Smooth muscle cell of the brain vasculature (primary cell): Measurements from ENCODE around the gene PTPRQ.
"Not testable (repeated sequence)": the region's sequence is repeated elsewhere in the genome, so short reads cannot be mapped to it uniquely, and the experiment has no call there.

Experiments used
- DNase-seq: peaks from one replicate; pipeline ENCODE4 v3.0.0-alpha.2; 2012; ENCODE audit warnings: low read depth, low spot score

Gene PTPRQ

GRCh38 chr12:80469681-80470080 is 25.6 kb downstream of the PTPRQ start:
- DNase-seq = no peak

GRCh38 chr12:80470403-80470802 is 26.4 kb downstream of the PTPRQ start:
- DNase-seq = no peak

- DNase-seq = no peak
These were observed 28.2 kb downstream of the PTPRQ start for GRCh38 chr12:80472236-80472635.

- peak; percentile 28 for DNase-seq
These were observed 29.0 kb downstream of the PTPRQ start for GRCh38 chr12:80472911-80473500.

GRCh38 chr12:80477521-80478145 is 33.6 kb downstream of the PTPRQ start:
- DNase-seq = not testable (repeated sequence)

GRCh38 chr12:80484746-80485145 is 40.7 kb downstream of the PTPRQ start:
- no peak for DNase-seq

GRCh38 chr12:80485222-80485987 is 41.4 kb downstream of the PTPRQ start:
- no peak for DNase-seq

GRCh38 chr12:80490329-80490728 is 46.3 kb downstream of the PTPRQ start:
- DNase-seq = no peak

- no peak for DNase-seq
These were observed 47.1 kb downstream of the PTPRQ start for GRCh38 chr12:80491166-80491565.

GRCh38 chr12:80493466-80493865 is 49.4 kb downstream of the PTPRQ start:
- no peak for DNase-seq

GRCh38 chr12:80494836-80495235 is 50.8 kb downstream of the PTPRQ start:
- no peak for DNase-seq

GRCh38 chr12:80498059-80498728 is 54.2 kb downstream of the PTPRQ start:
- DNase-seq = no peak

GRCh38 chr12:80504389-80505163 is 60.5 kb downstream of the PTPRQ start:
- no peak for DNase-seq

GRCh38 chr12:80509781-80510556 is 65.9 kb downstream of the PTPRQ start:
- peak; percentile 15 for DNase-seq

GRCh38 chr12:80512781-80513180 is 68.7 kb downstream of the PTPRQ start:
- DNase-seq = no peak

- DNase-seq = no peak
These were observed 69.2 kb downstream of the PTPRQ start for GRCh38 chr12:80513211-80513610.

- DNase-seq = no peak
These were observed 73.6 kb downstream of the PTPRQ start for GRCh38 chr12:80517655-80518054.

- no peak for DNase-seq
These were observed 87.6 kb downstream of the PTPRQ start for GRCh38 chr12:80531646-80532045.

GRCh38 chr12:80539029-80539428 is 95.0 kb downstream of the PTPRQ start:
- DNase-seq = no peak

- DNase-seq = no peak
These were observed 105.3 kb downstream of the PTPRQ start for GRCh38 chr12:80549298-80549697.

GRCh38 chr12:80551897-80552296 is 107.9 kb downstream of the PTPRQ start:
- DNase-seq = peak; percentile 83
